Left lung (tissue), 10 donors: ENCODE data around the gene PRLR. TPM values are rescaled to one million over a fixed set of nuclear protein-coding genes. Genes with fewer than 3 reads are reported as not detected.

Experiments used
- ATAC-seq: fragments of 200-7000 bp; cut with Tn5 transposase; one replicate; pipeline ENCODE4 v1.9.1; 2020; ENCODE audit warnings: moderate library complexity
- DNase-seq, 4 donors: peaks; one replicate each; pipeline ENCODE4 v3.0.0-alpha.2; 2013 to 2020
- H3K27ac ChIP-seq, 2 donors: fragments of 200-600 bp; sonication (generic) in 1 of 2; one replicate each; pipeline versions ENCODE4 v1.5.0 to v1.8.0; 2020 to 2021
- H3K27me3 ChIP-seq, 2 donors: fragments of 200-600 bp; sonication (generic) in 1 of 2; one replicate each; pipeline versions ENCODE4 v1.5.0 to v1.8.0; 2020 to 2021
- H3K36me3 ChIP-seq, 2 donors: fragments of 200-600 bp; sonication (generic) in 1 of 2; one replicate each; pipeline versions ENCODE4 v1.5.0 to v1.8.0; 2020 to 2021
- H3K4me1 ChIP-seq, 2 donors: fragments of 200-600 bp; one replicate each; pipeline ENCODE4 v1.8.0; 2021
- H3K4me3 ChIP-seq, 2 donors: fragments of 200-600 bp; sonication (generic) in 1 of 2; one replicate each; pipeline versions ENCODE4 v1.5.0 to v1.8.0; 2020 to 2021; ENCODE audit warnings: mild to moderate bottlenecking in 1 of 2
- H3K9me3 ChIP-seq, 2 donors: fragments of 200-600 bp; sonication (generic) in 1 of 2; one replicate each; pipeline versions ENCODE4 v1.5.0 to v1.8.0; 2020 to 2021
- intact Hi-C, 2 donors: fragments of 100-400 bp; cut with DNase I; formaldehyde crosslinking; loops; one replicate each; pipeline versions ENCODE4 v1.11.2 to v1.14.2; 2022
- polyA plus RNA-seq, 6 donors: library from polyadenylated mRNA; unstranded; fragments of 120-200 nt; gene quantifications; one replicate each; pipeline ENCODE4 v1.2.1, GENCODE V29; 2013; ENCODE audit not compliant: insufficient read length in 6 of 6
- total RNA-seq, 2 donors: library from RNA; stranded (reverse); fragmentation: NEBNext Ultra II Directional; extraction: Animal tissue kit (Norgen Biotek cat#: 25700); gene quantifications; one replicate each; pipeline ENCODE4 v1.2.1, GENCODE V29; 2021
- TF ChIP-seq, protein P1 (sequence below), 2 donors: fragments of 200-600 bp; sonication (generic) in 1 of 2; IDR thresholded peaks; one replicate each; pipeline versions ENCODE4 v1.5.0 to v1.8.0; 2021; ENCODE audit warnings: antibody characterized with exemption in 2 of 2
- donor health status: DM: no; HTN: yes; CAD: no.
- donor health status: DM: no; HTN: no; CAD: no.

The PRLR gene
- total and polyA plus RNA-seq, 8 donors, result 0.84 to 4.1 (median 2.5) TPM

- DNase-seq, result no peak
- Histone ChIP-seq H3K9me3 (no peaks in the 10 kb centered on the region), H3K4me1 (no peaks in the 10 kb centered on the region), H3K27ac (no peak overlapping the region), H3K4me3 (no peak overlapping the region), H3K36me3 (no peaks in the 10 kb centered on the region), H3K27me3 (no peaks in the 10 kb centered on the region)
- intact Hi-C loops, result no loop called here
- TF ChIP-seq, protein P1, sequence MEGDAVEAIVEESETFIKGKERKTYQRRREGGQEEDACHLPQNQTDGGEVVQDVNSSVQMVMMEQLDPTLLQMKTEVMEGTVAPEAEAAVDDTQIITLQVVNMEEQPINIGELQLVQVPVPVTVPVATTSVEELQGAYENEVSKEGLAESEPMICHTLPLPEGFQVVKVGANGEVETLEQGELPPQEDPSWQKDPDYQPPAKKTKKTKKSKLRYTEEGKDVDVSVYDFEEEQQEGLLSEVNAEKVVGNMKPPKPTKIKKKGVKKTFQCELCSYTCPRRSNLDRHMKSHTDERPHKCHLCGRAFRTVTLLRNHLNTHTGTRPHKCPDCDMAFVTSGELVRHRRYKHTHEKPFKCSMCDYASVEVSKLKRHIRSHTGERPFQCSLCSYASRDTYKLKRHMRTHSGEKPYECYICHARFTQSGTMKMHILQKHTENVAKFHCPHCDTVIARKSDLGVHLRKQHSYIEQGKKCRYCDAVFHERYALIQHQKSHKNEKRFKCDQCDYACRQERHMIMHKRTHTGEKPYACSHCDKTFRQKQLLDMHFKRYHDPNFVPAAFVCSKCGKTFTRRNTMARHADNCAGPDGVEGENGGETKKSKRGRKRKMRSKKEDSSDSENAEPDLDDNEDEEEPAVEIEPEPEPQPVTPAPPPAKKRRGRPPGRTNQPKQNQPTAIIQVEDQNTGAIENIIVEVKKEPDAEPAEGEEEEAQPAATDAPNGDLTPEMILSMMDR (IDR thresholded peaks at IDR 0.05), result no peak
- ATAC-seq, result no peak
Measured at GRCh38 chr5:35067985-35068384, 162.3 kb downstream of the PRLR start.

DNA sequence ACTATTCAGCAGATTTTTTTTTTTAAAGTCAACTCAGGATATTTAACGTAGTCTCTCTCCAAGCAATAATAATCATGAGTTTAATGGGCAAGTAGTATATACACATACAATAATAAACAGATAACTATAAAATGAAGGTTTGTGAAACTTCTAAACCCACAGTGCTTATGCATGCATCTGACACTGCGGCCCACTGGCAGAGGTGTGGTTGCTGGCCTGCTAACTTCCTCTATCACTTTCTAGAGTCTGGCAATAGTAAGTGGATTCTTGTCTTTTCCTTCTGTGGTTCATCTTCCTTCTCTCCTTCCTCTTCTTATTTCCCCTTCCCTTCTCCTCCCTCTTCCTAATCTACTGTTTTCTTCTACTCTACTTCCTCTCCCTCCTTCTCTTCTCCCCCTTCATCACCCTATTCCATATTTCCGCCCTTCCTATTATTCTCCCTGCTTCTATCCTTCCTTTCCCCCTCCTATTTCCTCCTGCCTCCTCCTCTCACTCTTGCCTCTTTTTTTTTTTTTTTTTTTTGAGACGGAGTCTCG is 164.0 kb downstream of the PRLR start:
- no peaks in the 10 kb centered on the region for H3K27me3 ChIP-seq
- H3K9me3 ChIP-seq, result no peaks in the 10 kb centered on the region

GRCh38 chr5:35063414-35063813 is 166.9 kb downstream of the PRLR start:
- TF ChIP-seq, protein P1 (IDR thresholded peaks at IDR 0.05), result no peak
- DNase-seq, result no peak
- no peaks in the 10 kb centered on the region for H3K4me1 ChIP-seq
- intact Hi-C loops, result no loop called here
- ATAC-seq, result no peak
- no peak overlapping the region for H3K27ac ChIP-seq
- H3K27me3 ChIP-seq, result no peaks in the 10 kb centered on the region
- H3K4me3 ChIP-seq, result no peak overlapping the region
- no peaks in the 10 kb centered on the region for H3K36me3 ChIP-seq
- H3K9me3 ChIP-seq, result no peaks in the 10 kb centered on the region

More for the DNA sequence above, 164.0 kb downstream of the PRLR start:
- H3K4me3 ChIP-seq, result no peak overlapping the region
- intact Hi-C loops, result no loop called here
- H3K36me3 ChIP-seq, result no peaks in the 10 kb centered on the region
- no peak for ATAC-seq
- TF ChIP-seq, protein P1 (IDR thresholded peaks at IDR 0.05), result no peak
- no peaks in the 10 kb centered on the region for H3K4me1 ChIP-seq
- H3K27ac ChIP-seq, result no peak overlapping the region
- no peak for DNase-seq

- no peaks in the 10 kb centered on the region for H3K9me3 ChIP-seq
- no peak overlapping the region for H3K27ac ChIP-seq
- TF ChIP-seq, protein P1 (IDR thresholded peaks at IDR 0.05), result no peak
- DNase-seq, result peak in 2 of 4 donors; percentile 30 to 64
- no peak overlapping the region for H3K4me3 ChIP-seq
- no peaks in the 10 kb centered on the region for H3K36me3 ChIP-seq
- intact Hi-C loops, result no loop called here
- no peaks in the 10 kb centered on the region for H3K27me3 ChIP-seq
- no peaks in the 10 kb centered on the region for H3K4me1 ChIP-seq
- peak; percentile 33 for ATAC-seq
Measured at GRCh38 chr5:35061211-35061770, 169.0 kb downstream of the PRLR start.

GRCh38 chr5:35060236-35060635 is 170.1 kb downstream of the PRLR start:
- intact Hi-C loops, result no loop called here
- H3K27me3 ChIP-seq, result no peaks in the 10 kb centered on the region
- no peak overlapping the region for H3K27ac ChIP-seq
- DNase-seq, result no peak
- no peak for ATAC-seq
- no peak overlapping the region for H3K4me3 ChIP-seq
- TF ChIP-seq, protein P1 (IDR thresholded peaks at IDR 0.05), result no peak
- H3K4me1 ChIP-seq, result no peaks in the 10 kb centered on the region
- no peaks in the 10 kb centered on the region for H3K9me3 ChIP-seq
- no peaks in the 10 kb centered on the region for H3K36me3 ChIP-seq
